Measurements from ENCODE around the gene MLLT3. TPM values are rescaled to one million over a fixed set of nuclear protein-coding genes. Genes with fewer than 3 reads are reported as not detected.
"Not testable (repeated sequence)": the region's sequence is repeated elsewhere in the genome, so short reads cannot be mapped to it uniquely, and the experiment has no call there.

MLLT3 gene
- total RNA-seq, 1 donor from 2014 or later: 53.7 TPM

DNA sequence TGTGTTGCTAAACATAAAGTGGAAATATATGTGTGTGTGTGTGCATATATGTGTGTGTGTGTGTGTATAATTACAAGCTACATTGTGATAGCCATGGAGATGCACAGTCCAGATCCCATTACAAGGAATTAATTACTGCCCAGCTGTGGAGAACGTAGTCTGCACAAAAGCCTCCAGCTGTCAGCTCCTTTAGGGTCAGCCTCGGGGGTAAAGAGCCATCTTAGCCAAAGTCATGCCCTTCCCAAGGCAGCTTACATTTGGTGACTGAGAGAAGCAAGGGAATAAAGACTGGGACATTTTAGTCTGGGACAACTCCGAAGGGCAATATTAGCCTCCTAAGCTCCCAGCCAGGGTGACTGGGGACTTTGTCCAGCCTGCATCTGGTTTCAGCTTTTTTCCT lies 39.9 kb upstream of the MLLT3 start:
- H3K27ac Mint-ChIP-seq (ENCODE audit: unreplicated experiment): no peak overlapping the region
- H3K27me3 Mint-ChIP-seq (ENCODE audit: low read depth): no peaks in the 10 kb centered on the region
- no peak for DNase-seq (ENCODE audit: low read depth, low spot score)
- peaks cover 7% of the 10 kb centered on the region for H3K4me1 Mint-ChIP-seq
- H3K9me3 Mint-ChIP-seq: no peaks in the 10 kb centered on the region
- peak overlapping the region; percentile 54 for H3K4me3 Mint-ChIP-seq
- TF ChIP-seq, protein P1, sequence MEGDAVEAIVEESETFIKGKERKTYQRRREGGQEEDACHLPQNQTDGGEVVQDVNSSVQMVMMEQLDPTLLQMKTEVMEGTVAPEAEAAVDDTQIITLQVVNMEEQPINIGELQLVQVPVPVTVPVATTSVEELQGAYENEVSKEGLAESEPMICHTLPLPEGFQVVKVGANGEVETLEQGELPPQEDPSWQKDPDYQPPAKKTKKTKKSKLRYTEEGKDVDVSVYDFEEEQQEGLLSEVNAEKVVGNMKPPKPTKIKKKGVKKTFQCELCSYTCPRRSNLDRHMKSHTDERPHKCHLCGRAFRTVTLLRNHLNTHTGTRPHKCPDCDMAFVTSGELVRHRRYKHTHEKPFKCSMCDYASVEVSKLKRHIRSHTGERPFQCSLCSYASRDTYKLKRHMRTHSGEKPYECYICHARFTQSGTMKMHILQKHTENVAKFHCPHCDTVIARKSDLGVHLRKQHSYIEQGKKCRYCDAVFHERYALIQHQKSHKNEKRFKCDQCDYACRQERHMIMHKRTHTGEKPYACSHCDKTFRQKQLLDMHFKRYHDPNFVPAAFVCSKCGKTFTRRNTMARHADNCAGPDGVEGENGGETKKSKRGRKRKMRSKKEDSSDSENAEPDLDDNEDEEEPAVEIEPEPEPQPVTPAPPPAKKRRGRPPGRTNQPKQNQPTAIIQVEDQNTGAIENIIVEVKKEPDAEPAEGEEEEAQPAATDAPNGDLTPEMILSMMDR (conservative IDR thresholded peaks at IDR 0.05): no peak
- no peaks in the 10 kb centered on the region for H3K36me3 Mint-ChIP-seq (ENCODE audit: low read depth)

DNA sequence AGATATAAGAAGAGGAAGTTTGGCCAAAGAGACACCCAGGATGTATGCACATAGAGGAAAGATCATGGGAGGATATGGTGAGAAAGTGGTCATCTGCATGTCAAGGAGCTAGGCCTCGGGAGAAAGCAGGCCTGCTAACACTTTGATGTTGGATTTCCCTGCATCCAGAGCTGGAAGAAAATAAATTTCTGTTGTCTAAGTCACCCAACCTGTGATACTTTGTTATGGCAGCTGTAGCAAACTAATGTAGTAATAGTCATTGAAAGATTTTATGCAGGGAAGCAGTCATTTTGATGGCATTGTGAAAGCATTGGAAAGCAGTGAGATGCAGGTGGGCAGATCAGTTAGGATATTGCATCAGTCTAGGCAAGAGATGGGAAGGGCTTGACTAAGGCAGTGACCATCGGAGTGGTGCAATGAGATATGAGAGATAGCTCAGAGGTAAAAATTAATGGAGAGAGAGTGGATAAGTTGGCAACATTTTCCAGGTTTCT lies 37.2 kb upstream of the MLLT3 start:
- Mint-ChIP-seq H3K4me1 (peaks cover 7% of the 10 kb centered on the region), H3K9me3 (no peaks in the 10 kb centered on the region), H3K27ac (ENCODE audit: unreplicated experiment) (no peak overlapping the region), H3K4me3 (no peak overlapping the region), H3K27me3 (ENCODE audit: low read depth) (no peaks in the 10 kb centered on the region), H3K36me3 (ENCODE audit: low read depth) (no peaks in the 10 kb centered on the region)
- DNase-seq (ENCODE audit: low read depth, low spot score): no peak
- TF ChIP-seq, protein P1 (conservative IDR thresholded peaks at IDR 0.05): no peak

DNA sequence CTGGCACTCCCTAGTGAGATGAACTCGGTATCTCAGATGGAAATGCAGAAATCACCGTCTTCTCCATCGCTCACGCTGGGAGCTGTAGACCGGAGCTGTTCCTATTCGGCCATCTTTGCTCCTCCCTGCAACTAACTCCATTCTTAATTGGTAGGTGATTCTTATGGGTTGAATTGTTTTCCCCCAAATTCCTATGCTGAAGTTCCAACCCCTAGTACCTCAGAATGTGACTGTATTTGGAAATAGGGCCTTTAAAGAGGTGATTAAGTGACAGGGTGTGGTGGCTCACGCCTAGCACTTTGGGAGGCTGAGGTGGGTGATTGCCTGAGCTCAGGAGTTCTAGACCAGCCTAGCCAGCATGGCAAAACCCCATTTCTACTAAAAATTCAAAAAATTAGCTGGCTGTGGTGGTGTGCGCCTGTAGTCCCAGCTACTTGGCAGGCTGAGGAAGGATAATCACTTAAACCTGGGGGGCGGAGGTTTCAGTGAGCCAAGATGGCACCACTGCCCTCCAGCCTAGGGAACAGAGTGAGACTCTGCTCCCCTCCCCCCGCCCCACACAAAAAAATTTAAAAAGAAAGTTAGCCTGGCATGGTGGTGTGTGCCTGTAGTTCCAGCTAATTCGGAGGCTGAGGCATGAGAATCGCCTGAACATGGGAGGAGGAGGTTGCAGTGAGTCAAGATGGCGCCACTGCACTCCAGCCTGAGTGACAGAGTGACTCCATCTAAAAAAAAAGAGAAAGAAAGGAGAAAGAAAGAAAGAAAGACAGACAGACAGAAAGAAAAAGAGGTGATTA lies 36.6 kb upstream of the MLLT3 start:
- peak overlapping the region; percentile 89 for H3K27ac Mint-ChIP-seq (ENCODE audit: unreplicated experiment)
- DNase-seq (ENCODE audit: low read depth, low spot score): no peak
- H3K27me3 Mint-ChIP-seq (ENCODE audit: low read depth): no peaks in the 10 kb centered on the region
- peaks cover 4% of the 10 kb centered on the region for H3K9me3 Mint-ChIP-seq
- no peak overlapping the region for H3K4me3 Mint-ChIP-seq
- TF ChIP-seq, protein P1 (conservative IDR thresholded peaks at IDR 0.05): no peak
- H3K4me1 Mint-ChIP-seq: peaks cover 7% of the 10 kb centered on the region
- H3K36me3 Mint-ChIP-seq (ENCODE audit: low read depth): no peaks in the 10 kb centered on the region

DNA sequence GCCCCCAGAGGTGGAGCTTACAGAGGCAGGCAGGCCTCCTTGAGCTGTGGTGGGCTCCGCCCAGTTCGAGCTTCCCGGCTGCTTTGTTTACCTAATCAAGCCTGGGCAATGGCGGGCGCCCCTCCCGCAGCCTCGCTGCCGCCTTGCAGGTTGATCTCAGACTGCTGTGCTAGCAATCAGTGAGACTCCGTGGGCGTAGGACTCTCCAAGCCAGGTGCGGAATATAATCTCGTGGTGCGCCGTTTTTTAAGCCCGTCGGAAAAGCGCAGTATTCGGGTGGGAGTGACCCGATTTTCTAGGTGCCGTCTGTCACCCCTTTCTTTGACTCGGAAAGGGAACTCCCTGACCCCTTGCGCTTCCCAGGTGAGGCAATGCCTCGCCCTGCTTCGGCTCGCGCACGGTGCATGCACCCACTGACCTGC lies 36.0 kb upstream of the MLLT3 start:
- H3K27me3 Mint-ChIP-seq (ENCODE audit: low read depth); H3K36me3 Mint-ChIP-seq (ENCODE audit: low read depth); H3K9me3 Mint-ChIP-seq; H3K4me3 Mint-ChIP-seq; H3K4me1 Mint-ChIP-seq: not testable (repeated sequence)
- peak overlapping the region; percentile 89 for H3K27ac Mint-ChIP-seq (ENCODE audit: unreplicated experiment)
- peak; percentile 34 for DNase-seq (ENCODE audit: low read depth, low spot score)

DNA sequence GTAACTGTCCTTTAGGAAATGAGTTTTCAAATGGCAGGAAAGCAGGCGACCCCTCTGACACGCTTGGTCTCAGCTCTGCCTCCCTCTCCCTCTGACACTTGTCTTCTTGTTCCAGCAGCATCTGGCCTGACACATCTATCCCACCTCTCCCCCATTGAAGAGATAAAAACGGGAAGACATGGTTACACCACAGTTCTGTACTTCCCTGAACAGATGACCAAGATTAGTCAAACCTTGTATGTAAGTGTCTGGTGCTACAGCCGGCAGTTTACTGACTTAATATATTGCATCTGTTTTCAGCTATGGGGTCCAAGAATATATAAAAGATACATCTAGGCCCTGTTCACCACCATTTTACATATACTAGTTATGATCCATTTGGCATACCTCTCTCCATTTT lies 29.6 kb upstream of the MLLT3 start:
- Mint-ChIP-seq H3K9me3 (peaks cover 4% of the 10 kb centered on the region), H3K36me3 (ENCODE audit: low read depth) (no peaks in the 10 kb centered on the region), H3K27ac (ENCODE audit: unreplicated experiment) (no peak overlapping the region), H3K27me3 (ENCODE audit: low read depth) (no peaks in the 10 kb centered on the region), H3K4me3 (no peak overlapping the region), H3K4me1 (no peaks in the 10 kb centered on the region)
- TF ChIP-seq, protein P1 (conservative IDR thresholded peaks at IDR 0.05): no peak
- DNase-seq (ENCODE audit: low read depth, low spot score): no peak

DNA sequence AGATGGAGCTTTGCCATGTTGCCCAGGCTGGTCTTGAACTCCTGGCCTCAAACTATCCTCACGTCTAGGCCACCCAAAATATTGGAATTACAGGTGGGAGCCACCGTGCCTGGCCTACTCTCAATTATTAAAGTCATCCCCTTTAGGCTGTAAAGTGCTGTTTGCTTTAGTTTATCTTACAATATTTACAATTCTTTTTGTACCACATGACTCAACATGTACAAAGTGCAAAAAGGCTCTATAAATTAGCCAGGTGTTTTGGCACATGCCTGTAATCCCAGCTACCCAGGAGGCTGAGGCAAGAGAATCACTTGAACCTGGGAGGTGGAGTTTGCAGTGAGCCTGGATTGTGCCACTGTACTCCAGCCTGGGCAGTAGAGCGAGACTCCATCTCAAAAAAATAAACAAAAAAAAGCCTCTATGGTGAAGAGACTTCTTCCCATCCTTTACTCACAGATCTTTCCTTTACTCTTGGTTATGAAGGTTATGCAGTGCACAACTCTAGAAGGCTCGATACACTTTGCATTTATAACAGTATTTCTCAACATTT lies 28.5 kb upstream of the MLLT3 start:
- TF ChIP-seq, protein P1 (conservative IDR thresholded peaks at IDR 0.05): no peak
- Mint-ChIP-seq H3K36me3 (ENCODE audit: low read depth) (no peaks in the 10 kb centered on the region), H3K27ac (ENCODE audit: unreplicated experiment) (no peak overlapping the region), H3K27me3 (ENCODE audit: low read depth) (no peaks in the 10 kb centered on the region), H3K4me3 (no peak overlapping the region), H3K9me3 (peaks cover 4% of the 10 kb centered on the region), H3K4me1 (no peaks in the 10 kb centered on the region)
- DNase-seq (ENCODE audit: low read depth, low spot score): no peak

All from neural crest cell (in vitro differentiated cells).